Panc1 (cell line): ENCODE measurements around the gene NT5DC1.

Experiments
- CTCF ChIP-seq: fragments of 450-650 bp; IDR thresholded peaks from 2 replicates; pipeline ENCODE4 v1.5.1; 2017; ENCODE audit warnings: mild to moderate bottlenecking
- POLR2AphosphoS5 ChIP-seq: IDR thresholded peaks from 2 replicates; pipeline ENCODE4 v1.6.1; 2012; ENCODE audit warnings: mild to moderate bottlenecking, low read depth, low read length, moderate library complexity
- REST ChIP-seq, 2 experiments: IDR thresholded peaks; 2 replicates each; pipeline ENCODE4 v1.6.1; 2011 to 2012; ENCODE audit warnings: low read depth in 2 of 2, control low read depth in 1 of 2, low read length in 1 of 2, mild to moderate bottlenecking in 1 of 2, moderate library complexity in 1 of 2; ENCODE audit not compliant: insufficient read depth in 1 of 2
- SIN3A ChIP-seq: IDR thresholded peaks from 2 replicates; pipeline ENCODE4 v1.6.1; 2012; ENCODE audit warnings: low read depth, mild to moderate bottlenecking, low read length, moderate library complexity, borderline replicate concordance; ENCODE audit not compliant: insufficient read depth
- TCF7L2 ChIP-seq: IDR thresholded peaks from 2 replicates; pipeline ENCODE4 v1.6.1; 2011; ENCODE audit warnings: mild to moderate bottlenecking, low read depth, low read length, inconsistent platforms

GRCh38 chr6:116201538-116201937 lies 100.9 kb downstream of the NT5DC1 start:
- TF ChIP-seq CTCF (no peak), REST (IDR thresholded peaks at IDR 0.05; ENCODE audit: insufficient read depth in 1 of 2, low read depth in 2 of 2, low read length in 1 of 2) (no peak), POLR2AphosphoS5 (no peak), TCF7L2 (no peak), SIN3A (no peak)
